NCI-H774 (cell line): ENCODE measurements around the gene PAFAH1B1.
"Not testable (repeated sequence)": the region's sequence is repeated elsewhere in the genome, so short reads cannot be mapped to it uniquely, and the experiment has no call there.

Experiments used
- DNase-seq: peaks from one replicate; lab custom pipeline; 2025; lab: John Stamatoyannopoulos, UW

PAFAH1B1 gene

DNA sequence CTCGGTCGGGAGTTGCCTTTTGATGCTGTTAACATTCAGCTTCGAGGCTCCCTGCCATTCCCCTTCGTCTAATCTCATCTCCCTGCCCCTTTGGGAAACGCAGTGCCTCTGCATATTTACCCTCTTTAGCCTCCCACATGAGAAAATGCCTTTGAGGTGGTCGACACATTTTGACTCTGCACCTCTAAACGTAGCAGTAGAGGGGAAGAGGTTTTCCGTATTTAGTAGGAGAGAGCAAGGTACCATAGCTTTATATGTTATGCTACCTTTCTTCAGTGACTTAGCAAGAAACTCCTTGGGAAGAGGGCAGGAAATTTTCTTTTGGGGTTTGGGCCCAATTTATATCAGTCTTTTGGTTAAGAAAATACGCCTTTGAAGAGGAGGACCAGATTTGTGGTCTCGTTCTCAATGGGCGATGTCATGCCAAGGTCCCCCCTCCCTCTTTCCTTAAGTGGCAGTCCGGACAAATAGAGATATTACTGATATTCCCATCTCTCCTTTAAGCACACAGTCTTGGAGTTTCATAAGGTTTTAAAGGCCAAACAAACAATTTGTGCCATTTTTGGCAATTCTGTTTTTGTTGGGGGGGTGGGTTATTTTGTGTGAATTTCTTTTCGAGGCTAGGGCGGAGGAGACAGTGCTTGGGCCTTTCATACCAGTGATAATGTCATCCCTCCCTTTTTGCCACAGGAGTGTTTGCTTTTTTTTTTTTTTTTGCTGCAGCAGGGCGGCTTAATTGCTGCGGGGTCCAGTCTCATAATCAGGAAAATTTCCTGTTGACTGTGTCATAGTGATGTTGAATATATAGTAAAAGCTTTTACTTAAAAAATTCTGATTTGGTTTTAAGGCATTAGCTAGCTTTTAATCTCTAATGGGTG is 1.5 kb downstream of the PAFAH1B1 start:
- DNase-seq, result no peak

DNA sequence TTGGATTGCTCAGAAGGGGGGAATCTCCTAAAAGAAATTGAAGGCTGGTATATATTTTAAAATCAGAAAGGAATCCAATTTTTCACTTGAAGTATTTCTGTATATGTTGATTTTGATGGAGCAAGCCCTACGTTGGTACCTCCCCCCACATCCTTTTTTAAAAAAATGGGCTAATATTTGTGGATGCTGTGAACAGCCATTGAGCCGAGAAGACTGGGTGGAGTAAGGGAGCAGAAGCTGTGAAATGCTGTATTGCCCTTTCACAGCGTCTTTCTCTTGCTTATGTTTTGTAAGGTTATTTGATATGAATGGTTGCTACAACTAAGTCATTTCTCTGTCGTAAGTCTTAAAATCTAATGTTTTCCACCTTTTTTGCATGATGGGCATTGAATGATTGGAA is 2.3 kb downstream of the PAFAH1B1 start:
- no peak for DNase-seq

DNA sequence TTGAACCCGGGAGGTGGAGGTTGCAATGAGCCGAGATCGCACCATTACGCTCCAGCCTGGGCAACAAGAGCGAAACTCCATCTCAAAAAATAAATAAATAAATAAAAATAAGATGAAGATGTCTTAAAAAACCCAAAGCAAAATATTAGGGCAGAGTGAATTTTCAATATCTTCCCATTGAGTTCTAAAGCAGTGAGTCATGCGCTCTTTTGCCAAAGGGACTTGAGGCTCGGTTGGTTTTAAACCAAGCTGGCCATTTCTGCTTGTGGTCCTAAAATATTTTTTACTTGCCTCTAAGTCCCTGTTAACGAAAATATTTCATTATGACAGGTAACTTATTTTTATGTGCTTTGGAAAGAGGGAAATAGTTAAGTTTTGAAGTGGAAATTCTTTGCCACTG is 4.7 kb downstream of the PAFAH1B1 start:
- no peak for DNase-seq

DNA sequence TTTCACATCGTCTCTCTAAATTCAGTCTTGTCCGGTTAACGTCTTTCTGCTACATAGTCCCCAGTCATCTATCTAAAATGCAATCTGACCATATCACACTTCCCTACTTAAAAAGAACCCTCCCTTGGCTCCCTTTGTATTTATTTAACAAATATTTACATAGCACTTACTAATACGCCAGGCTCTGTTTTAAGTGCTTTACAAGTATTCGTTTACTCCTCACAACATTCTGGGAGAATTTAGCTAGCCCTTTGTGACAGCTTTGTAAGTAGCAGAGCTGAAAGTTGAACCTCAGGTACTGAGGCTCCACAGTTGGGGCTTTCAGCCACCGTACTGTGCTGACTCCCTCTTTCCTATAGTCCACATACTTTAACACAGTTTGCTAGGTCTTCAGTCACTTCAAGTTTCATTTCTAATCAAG is 9.2 kb downstream of the PAFAH1B1 start:
- DNase-seq, result no peak

DNA sequence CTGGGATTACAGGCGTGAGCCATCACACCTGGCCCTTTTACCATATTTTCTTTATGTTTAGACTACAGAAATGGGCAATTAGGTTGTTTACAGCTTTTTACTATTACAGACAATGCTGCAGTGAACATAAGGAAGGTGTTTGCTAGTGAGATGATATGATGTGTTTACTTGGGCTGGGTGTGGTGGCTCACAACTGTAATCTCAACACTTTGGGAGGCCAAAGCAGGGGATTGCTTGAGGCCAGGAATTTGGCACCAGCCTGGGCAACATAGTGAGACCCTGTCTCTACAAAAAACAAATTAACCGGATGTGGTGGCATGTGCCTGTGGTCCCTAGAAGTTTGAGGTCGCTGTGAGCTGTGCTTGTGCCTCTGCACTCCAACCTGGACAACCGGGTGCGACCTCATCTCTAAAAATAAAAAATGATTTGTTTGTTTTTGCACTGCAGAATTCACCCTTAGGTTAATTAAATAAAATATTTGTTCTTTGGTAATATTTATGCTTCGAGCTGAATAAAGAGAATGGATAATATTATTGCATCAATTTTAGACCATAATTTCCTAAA is 15.0 kb downstream of the PAFAH1B1 start:
- DNase-seq, result no peak

DNA sequence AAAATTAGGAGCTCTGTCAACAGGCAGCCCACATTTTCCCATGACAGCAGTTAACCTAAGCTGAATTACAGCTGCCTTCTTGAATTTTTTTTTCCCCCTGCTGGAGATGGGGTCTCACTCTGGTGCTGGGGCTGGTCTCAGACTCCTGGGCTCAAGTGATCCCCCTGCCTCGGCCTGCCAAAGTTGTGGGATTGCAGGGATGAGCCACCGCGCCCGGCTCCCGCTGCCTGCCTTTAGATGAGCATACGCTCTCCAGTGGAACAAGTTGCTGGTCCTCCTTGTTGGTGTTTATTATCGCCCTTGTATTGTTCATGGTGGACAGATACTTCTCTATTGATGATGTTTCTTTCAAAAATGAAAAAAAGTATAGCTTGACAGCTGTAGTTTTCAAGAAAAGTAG is 15.6 kb downstream of the PAFAH1B1 start:
- no peak for DNase-seq

DNA sequence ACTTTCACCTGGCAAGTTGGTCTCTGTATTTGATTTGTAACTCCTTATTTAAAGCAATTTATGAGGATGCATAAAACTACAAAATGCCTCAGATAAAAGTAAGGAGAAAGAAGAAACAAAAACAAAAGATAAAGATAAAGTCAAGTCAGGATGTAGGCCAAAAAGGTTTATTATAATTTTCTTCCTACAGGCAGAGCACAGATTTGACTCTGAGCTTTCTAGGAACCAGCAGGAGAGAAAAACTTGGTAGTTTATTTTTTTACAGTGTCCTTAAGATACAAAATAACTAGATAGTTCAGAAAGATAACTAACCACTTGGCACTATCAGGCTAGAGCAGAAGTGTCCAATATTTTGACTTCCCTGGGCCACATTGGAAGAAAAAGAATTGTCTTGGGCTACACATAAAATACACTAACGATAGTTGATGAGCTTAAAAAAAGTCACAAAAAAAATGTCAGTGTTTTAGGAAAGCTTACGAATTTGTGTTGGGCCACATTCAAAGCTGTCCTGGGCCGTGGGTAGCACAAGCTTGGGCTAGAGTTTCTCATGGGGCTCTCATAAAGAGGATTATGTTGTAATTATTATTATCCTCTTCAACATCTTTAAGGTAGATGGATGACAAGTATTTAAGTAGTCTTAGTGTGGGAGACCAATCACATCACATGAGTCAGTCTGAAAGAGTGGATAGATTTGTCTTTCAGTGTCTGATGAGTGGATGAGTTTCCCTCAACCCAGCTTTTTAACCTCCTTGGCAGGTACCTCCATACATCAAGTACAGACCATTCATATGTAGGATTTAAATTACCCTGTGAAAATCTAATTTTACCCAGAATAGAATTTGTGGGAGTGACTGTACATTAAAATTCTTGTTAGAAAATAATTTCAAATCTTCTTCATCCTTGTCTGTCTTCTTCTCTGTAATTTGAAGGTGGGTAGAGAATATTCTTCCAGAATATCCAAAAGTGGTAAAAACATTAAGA is 17.0 kb downstream of the PAFAH1B1 start:
- DNase-seq, result no peak

DNA sequence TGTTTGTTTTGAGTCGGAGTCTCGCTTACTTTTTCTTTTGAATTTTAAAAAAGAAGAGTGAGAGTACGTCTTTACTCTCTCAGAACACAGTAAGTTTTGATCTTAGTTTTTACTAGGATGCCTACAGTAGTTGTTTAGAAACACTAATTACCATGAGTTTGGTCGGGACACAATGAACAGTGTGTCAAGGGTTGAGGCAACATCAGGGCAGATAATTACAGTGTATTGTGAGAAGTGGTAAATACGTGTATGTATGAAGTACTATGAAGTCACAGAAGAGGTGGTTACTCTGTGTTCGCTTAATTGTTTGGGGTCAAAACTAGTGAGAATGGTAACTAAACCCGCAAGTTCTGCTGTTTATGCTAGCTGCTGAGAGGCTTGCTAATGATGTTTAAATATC is 18.2 kb downstream of the PAFAH1B1 start:
- no peak for DNase-seq

DNA sequence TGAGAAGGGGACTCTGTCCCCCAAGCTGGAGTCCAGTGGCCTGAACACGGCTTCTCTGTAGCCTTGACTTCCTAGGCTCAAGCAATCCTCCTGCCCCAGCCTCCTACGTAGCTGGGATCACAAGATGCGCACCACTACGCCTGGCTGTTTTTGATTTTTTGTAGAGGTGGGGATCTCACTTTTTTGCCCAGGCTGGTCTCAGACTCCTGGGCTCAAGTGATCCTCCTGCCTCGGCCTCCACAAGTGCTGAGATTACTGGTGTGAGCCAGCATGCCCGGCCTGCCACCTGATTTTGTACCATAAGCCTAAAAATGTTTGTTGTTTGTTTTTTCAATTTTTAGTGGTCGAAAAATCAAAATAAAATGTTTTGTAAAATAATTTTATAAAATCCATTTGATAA is 19.2 kb downstream of the PAFAH1B1 start:
- no peak for DNase-seq

DNA sequence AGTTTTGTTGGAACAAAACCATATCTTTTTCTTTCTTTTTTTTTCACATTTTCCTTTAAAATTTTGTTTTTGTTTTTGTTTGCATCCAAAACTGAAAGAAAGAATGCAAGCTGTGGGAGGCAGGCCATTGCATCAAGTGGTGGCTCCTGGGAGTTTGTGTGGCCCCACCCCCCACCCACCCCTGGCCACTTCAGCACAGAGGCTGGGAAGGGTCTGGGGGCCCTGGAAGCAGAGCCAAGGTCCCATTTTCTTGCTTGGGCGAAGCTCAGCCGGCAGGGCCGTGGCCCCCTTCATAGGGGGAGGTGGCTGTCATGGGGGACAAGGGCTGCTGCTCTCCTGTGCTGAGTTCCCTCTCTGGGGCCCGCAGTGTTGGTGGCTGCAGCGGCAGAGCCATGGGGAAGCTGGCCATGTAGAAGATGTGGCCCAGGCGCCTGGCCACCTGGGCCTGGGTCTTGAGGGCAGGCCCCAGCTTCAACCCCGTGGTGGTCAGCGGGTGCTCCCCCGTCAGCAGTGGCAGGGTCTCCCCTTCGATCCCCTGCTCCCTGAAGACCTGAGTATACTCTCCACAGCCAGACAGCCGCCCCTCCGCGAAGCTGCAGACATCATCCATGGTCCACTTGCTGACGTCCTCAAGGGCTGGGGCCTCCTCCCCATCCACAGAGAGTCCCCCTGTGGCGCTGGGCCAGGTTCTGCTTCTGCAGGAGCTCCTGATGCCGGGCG is 19.8 kb downstream of the PAFAH1B1 start:
- DNase-seq, result no peak

DNA sequence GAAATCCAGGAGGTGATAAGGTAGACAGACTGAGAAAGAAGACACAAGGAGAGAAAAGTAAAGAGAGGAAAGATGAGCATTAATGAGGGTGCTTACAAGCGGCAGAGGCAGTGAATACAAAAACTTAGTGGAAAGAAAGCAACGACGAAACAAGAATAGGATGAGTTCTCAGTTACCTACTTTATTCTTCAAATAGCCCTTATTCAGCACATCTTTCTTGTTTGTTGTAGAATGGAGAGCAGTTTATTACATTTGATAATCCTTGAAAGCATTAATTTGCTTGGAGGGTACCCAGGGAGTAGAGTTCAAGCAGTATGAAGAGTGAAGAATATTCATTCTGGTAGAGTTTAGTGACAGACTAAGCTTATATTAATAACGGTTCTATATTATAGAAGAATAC is 22.4 kb downstream of the PAFAH1B1 start:
- no peak for DNase-seq

DNA sequence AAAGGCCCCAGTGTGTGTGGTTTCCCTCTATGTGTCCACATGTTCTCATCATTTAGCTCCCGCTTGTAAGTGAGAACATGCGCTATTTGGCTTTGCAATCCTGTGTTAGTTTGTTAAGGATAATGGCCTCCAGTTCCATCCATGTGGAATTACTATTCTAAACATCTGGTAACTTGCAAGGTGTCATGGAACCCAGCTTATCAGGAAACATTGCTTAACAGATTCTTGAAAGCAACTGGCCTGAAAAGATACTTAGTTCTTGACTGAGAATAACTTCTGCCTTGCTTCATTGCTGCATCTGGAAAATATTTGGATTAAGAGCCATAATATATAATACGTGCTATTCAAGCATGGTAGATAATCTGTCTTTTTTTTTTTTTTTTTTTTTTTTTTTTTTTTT is 27.8 kb downstream of the PAFAH1B1 start:
- no peak for DNase-seq

DNA sequence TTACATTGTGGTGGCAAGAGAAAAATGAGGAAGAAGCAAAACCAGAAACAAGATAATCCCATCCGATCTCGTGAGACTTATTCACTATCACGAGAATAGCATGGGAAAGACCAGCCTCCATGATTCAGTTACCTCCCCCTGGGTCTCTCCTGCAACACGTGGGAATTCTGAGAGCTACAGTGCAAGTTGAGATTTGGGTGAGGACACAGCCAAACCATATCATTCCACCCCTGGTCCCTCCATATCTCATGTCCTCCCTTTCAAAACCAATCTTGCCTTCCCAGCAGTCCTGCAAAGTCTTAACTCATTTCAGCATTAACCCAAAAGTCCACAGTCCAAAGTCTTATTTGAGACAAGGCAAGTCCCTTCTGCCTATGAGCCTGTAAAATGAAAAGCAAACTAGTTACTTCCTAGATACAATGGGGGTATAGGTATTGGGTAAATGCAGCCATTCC is 28.5 kb downstream of the PAFAH1B1 start:
- not testable (repeated sequence) for DNase-seq

DNA sequence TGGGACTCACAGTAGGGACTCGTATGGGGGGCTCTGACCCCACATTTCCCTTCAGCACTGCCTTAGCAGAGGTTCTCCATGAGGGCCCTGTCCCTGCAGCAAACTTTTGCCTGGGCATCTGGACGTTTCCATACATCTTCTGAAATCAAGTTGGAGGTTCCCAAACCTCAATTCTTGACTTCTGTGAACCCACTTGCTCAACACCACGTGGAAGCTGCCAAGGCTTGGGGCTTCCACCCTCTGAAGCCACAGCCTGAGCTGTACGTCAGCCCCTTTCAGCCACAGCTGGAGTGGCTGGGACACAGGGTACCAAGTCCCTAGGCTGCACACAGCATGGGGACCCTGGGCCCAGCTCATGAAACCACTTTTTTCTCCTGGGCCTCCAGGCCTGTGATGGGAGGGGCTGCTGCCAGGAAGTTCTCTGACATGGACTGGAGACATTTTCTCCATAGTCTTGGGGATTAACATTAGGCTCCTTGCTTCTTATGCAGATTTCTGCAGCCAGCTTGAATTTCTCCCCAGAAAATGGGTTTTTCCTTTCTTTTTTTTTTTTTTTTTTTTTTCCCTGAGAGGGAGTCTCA is 29.4 kb downstream of the PAFAH1B1 start:
- not testable (repeated sequence) for DNase-seq

DNA sequence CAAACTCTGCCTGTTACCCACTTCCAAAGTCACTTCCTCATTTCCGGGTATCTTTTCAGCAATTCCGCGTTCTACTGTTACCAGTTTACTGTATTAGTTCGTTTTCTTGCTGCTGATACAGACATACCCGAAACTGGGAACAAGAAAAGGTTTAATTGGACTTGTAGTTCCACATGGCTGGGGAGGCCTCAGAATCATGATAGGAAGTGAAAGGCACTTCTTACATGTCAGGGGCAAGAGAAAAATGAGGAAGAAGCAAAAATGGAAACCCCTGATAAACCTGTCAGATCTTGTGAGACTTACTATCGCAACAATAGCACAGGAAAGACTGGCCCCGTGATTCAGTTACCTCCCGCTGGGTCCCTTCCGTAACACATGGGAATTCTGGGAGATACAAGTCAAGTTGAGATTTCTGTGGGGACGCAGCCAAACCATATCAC is 30.9 kb downstream of the PAFAH1B1 start:
- DNase-seq, result no peak

DNA sequence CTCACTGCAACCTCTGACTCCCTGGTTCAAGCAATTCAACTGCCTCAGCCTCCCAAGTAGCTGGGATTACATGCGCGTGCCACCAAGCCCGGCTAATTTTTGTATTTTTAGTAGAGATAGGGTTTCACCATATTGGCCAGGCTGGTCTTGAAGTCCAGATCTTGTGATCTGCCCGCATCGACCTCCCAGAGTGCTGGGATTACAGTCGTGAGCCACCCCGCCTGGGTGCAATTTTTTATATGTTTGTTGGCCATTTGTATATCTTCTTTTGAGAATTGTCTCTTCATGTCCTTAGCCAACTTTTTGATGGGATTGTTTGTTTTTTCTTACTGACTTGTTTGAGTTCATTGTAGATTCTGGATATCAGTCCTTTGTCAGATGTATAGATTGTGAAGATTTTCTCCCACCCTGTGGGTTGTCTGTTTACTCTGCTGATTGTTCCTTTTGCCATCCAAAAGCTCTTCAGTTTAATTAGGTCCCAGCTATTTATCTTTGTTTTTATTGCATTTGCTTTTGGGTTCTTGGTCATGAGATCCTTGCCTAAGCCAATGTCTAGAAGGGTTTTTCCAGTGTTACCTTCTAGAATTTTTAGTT is 33.3 kb downstream of the PAFAH1B1 start:
- not testable (repeated sequence) for DNase-seq

DNA sequence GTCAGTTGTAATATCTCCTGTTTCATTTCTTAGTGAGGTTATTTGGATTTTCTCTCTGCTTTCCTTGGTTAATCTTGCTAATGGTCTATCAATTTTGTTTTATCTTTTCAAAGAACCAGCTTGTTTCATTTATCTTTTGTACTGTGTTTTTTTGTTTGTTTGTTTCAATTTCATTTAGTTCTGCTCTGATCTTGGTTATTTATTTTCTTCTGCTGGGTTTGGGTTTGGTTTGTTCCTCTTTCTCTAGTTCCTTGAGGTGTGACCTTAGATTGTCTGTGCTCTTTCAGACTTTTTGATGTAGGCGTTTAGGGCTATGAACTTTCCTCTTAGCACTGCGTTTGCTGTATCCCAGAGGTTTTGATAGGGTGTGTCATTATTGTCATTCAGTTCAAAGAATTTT is 35.5 kb downstream of the PAFAH1B1 start:
- not testable (repeated sequence) for DNase-seq

DNA sequence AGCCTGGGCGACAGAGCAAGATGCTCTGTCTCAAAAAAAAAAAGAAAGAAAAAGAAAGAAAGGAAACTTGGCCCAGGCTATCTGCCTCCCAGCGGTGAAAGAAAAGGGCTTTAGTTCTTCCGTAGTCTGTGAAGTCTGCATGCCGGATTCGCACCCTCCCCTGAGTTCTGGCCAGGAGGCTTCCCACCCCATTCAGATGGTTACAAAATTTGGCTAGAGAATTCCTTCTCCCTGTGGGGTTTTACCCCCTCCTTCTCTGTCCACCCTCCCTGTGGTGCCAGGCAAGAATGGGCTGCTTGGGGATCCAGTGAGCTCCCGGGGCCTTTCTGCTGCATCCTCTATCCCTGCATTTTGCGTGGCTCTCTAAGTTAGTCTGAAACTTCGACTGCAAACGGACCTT is 37.8 kb downstream of the PAFAH1B1 start:
- no peak for DNase-seq

DNA sequence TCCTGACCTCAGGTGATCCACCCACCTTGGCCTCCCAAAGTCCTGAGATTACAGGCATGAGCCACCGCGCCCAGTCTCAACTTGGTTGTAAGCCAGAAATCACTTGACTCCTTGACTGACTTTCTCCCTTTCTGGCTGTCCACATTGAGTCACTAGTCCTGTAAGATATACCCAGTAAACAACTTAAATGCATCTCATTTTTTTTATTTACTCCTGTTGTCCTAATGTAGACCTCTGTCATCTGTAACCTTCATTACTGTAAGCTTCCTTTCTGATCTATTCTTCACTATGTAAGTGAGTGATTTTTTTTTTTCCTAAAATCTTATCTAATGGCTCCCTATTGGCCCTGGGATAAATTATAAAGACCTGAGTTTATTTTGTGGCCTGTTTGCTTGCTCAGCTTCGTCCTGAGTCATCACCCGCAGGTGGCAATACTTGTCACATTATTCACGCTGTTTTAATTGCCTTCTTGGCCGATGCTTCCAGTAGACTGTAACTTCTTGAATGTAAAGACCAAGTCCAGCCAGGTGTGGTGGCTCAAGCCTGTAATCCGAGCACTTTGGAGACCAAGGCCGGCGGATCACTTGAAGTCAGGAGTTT is 41.0 kb downstream of the PAFAH1B1 start:
- no peak for DNase-seq

DNA sequence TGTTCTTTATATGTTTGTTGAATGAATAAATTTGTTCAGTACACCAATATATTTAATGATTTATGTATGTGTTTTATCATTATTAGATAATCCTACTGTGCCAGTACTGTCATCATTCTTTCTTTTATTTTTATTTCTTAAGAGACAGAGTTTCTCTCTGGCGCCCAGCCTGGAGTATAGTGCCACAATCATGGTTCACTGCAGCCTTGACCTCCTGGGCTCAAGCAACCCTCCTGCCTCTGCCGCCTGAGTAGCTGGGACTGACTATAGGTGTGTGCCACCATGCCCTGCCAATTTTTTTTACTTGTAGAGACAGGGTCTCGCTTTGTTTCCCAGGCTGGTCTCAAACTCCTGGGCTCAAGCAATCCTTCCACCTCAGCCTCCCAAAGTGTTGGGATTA is 41.8 kb downstream of the PAFAH1B1 start:
- DNase-seq, result no peak
